Panc1 (cell line): ENCODE measurements around the gene CEP41. TPM values are rescaled to one million over a fixed set of nuclear protein-coding genes. Genes with fewer than 3 reads are reported as not detected.

Experiments used
- ATAC-seq: fragments of 200-7000 bp; cut with Tn5 transposase; 2 replicates; pipeline ENCODE4 v1.9.1; 2020; ENCODE audit warnings: mild to moderate bottlenecking, moderate library complexity
- BruUV-seq: library from RNA; stranded (reverse); fragments of 400-500 nt; replicated peaks from 2 replicates; lab custom pipeline; 2021; lab: Mats Ljungman, UMichigan
- CTCF ChIA-PET: fragments of 300-600 bp; sonication (Branson Sonifier 250); formaldehyde crosslinking; loops from one replicate; lab custom pipeline; 2022; ENCODE audit warnings: antibody characterized with exemption; lab: Charles Lee
- POLR2A ChIA-PET: fragments of 300-600 bp; sonication (Branson Sonifier 250); formaldehyde crosslinking; loops from one replicate; lab custom pipeline; 2022; ENCODE audit warnings: antibody characterized with exemption; lab: Charles Lee
- DNase-seq: peaks from one replicate; pipeline ENCODE4 v3.0.0-alpha.2; 2010; ENCODE audit warnings: low read depth, low spot score
- H3K27ac ChIP-seq: 2 replicates; pipeline ENCODE4 v1.5.1; 2011; ENCODE audit warnings: mild to moderate bottlenecking, low read length, inconsistent platforms
- H3K27me3 ChIP-seq: fragments of 200-500 bp; sonication (Bioruptor generic); 2 replicates; pipeline ENCODE4 v1.6.0; 2014; ENCODE audit warnings: low read length, inconsistent platforms; ENCODE audit not compliant: control insufficient read depth, insufficient read depth
- H3K36me3 ChIP-seq: fragments of 200-500 bp; sonication (Bioruptor generic); 2 replicates; pipeline ENCODE4 v1.5.1; 2014; ENCODE audit warnings: inconsistent platforms, mild to moderate bottlenecking, low read length, moderate library complexity; ENCODE audit not compliant: control insufficient read depth, insufficient read depth
- H3K4me1 ChIP-seq: 2 replicates; pipeline ENCODE4 v1.5.1; 2011; ENCODE audit warnings: inconsistent platforms, mild to moderate bottlenecking, low read length, moderate library complexity; ENCODE audit not compliant: control insufficient read depth, insufficient read depth
- H3K4me3 ChIP-seq, 2 experiments: 2 replicates each; pipeline ENCODE4 v1.5.1; 2011 to 2012; ENCODE audit warnings: low read depth in 2 of 2, low read length in 2 of 2, mild to moderate bottlenecking in 2 of 2, inconsistent platforms in 1 of 2, moderate library complexity in 1 of 2
- H3K9me3 ChIP-seq: fragments of 200-500 bp; sonication (Bioruptor generic); 2 replicates; pipeline ENCODE4 v1.5.1; 2014; ENCODE audit warnings: low read depth, mild to moderate bottlenecking, inconsistent platforms, low read length, moderate library complexity; ENCODE audit not compliant: control insufficient read depth, insufficient read depth
- POLR2AphosphoS5 ChIP-seq: IDR thresholded peaks from 2 replicates; pipeline ENCODE4 v1.6.1; 2012; ENCODE audit warnings: mild to moderate bottlenecking, low read depth, low read length, moderate library complexity
- SIN3A ChIP-seq: IDR thresholded peaks from 2 replicates; pipeline ENCODE4 v1.6.1; 2012; ENCODE audit warnings: low read depth, mild to moderate bottlenecking, low read length, moderate library complexity, borderline replicate concordance; ENCODE audit not compliant: insufficient read depth
- TCF7L2 ChIP-seq: IDR thresholded peaks from 2 replicates; pipeline ENCODE4 v1.6.1; 2011; ENCODE audit warnings: mild to moderate bottlenecking, low read depth, low read length, inconsistent platforms
- in situ Hi-C: cut with HindIII; loops from 2 replicates; pipeline ENCODE4 v1.10.0; 2016; ENCODE audit warnings: low sequenced_read_pairs, low pct_unique_long_range_greater_than_20kb
- intact Hi-C: fragments of 100-400 bp; cut with micrococcal nuclease; formaldehyde crosslinking; loops from one replicate; pipeline ENCODE4 v1.10.0; 2022; ENCODE audit not compliant: unreplicated experiment
- total RNA-seq: library from RNA; stranded (reverse); gene quantifications from one replicate; pipeline ENCODE4 v1.2.1, GENCODE V29; 2021; ENCODE audit not compliant: unreplicated experiment
- TF ChIP-seq, protein P1 (sequence below): fragments of 450-650 bp; IDR thresholded peaks from 2 replicates; pipeline ENCODE4 v1.5.1; 2017; ENCODE audit warnings: mild to moderate bottlenecking
- TF ChIP-seq, protein P2 (sequence below), 2 experiments: IDR thresholded peaks; 2 replicates each; pipeline ENCODE4 v1.6.1; 2011 to 2012; ENCODE audit warnings: low read depth in 2 of 2, control low read depth in 1 of 2, low read length in 1 of 2, mild to moderate bottlenecking in 1 of 2, moderate library complexity in 1 of 2; ENCODE audit not compliant: insufficient read depth in 1 of 2

The CEP41 gene
- total RNA-seq, 1 experiment from 2014 or later: 13.2 TPM

DNA sequence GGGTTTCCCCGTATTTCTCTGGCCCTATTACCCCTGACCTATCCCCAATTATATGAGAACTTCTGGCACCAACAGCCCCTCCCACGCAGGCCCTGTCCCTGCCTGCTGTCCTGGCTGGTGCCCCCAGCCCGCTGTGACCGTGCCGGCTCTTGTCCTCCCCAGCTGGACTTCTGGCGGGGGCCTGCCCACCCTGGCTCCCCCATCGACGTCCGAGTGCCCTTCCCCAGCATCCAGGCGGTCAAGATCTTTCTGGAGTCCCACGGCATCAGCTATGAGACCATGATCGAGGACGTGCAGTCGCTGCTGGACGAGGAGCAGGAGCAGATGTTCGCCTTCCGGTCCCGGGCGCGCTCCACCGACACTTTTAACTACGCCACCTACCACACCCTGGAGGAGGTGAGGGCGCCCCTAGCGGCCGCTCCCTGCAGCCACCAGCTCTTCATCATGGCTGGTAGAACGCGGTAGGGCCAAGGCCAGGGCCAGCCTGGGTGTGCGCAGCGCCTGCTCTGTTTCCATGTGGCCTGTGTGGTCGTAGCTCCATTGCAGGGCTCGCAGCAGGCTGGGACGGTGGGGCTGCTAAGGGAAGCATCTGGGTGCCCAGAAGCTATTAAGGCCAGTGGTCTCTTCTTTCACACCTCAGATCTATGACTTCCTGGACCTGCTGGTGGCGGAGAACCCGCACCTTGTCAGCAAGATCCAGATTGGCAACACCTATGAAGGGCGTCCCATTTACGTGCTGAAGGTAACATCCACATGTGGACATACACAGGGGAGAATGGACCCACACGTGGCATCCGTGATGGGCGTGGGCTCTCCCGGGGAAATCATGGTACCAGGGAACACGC, 59.1 kb downstream of the CEP41 start:
- ChIA-PET POLR2A (no interaction called here), CTCF (no interaction called here)
- no peak for ATAC-seq

DNA sequence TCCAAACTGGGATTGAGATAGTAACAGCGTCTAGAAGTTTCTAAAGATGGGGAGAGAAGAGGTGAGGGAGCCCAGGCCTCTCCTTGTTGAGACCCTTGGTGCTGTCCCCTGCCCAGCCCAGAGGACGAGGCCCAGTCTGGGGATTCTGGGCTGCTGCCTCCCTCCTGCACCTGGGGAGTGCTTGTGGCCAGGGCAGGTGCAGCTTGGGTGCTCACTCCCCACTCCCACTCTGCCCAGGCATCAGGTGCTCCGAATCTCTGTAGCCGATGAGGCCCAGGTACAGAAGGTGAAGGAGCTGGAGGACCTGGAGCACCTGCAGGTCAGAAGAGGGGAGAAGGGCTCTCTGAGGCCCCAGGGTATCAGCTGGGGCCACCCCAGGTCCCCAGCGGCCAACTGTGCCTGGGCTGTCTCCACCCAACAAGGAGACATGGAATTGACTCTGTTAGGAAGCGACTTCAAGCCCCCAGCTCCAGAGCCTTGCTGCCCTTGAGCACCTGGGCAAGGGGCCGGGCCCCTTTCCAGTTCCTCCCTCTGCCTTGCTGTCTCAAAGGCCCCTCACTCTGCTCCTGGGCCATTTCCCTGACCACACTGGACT, 59.9 kb downstream of the CEP41 start:
- intact Hi-C loops (loop anchor here (10.0 kb wide), 1 partner anchor 306 kb away; the partner anchor contains the start of gene KLHDC10), in situ Hi-C loops (no loop called here)
- Histone ChIP-seq H3K9me3 (no peaks in the 10 kb centered on the region), H3K4me3 (no peak overlapping the region), H3K4me1 (no peaks in the 10 kb centered on the region), H3K27me3 (no peaks in the 10 kb centered on the region), H3K36me3 (no peaks in the 10 kb centered on the region), H3K27ac (no peak overlapping the region)
- no peak for DNase-seq
- no peak for ATAC-seq
- POLR2A ChIA-PET: no interaction called here
- TF ChIP-seq TCF7L2 (no peak), POLR2AphosphoS5 (no peak), SIN3A (no peak)
- TF ChIP-seq, protein P1, sequence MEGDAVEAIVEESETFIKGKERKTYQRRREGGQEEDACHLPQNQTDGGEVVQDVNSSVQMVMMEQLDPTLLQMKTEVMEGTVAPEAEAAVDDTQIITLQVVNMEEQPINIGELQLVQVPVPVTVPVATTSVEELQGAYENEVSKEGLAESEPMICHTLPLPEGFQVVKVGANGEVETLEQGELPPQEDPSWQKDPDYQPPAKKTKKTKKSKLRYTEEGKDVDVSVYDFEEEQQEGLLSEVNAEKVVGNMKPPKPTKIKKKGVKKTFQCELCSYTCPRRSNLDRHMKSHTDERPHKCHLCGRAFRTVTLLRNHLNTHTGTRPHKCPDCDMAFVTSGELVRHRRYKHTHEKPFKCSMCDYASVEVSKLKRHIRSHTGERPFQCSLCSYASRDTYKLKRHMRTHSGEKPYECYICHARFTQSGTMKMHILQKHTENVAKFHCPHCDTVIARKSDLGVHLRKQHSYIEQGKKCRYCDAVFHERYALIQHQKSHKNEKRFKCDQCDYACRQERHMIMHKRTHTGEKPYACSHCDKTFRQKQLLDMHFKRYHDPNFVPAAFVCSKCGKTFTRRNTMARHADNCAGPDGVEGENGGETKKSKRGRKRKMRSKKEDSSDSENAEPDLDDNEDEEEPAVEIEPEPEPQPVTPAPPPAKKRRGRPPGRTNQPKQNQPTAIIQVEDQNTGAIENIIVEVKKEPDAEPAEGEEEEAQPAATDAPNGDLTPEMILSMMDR: no peak
- TF ChIP-seq, protein P2, sequence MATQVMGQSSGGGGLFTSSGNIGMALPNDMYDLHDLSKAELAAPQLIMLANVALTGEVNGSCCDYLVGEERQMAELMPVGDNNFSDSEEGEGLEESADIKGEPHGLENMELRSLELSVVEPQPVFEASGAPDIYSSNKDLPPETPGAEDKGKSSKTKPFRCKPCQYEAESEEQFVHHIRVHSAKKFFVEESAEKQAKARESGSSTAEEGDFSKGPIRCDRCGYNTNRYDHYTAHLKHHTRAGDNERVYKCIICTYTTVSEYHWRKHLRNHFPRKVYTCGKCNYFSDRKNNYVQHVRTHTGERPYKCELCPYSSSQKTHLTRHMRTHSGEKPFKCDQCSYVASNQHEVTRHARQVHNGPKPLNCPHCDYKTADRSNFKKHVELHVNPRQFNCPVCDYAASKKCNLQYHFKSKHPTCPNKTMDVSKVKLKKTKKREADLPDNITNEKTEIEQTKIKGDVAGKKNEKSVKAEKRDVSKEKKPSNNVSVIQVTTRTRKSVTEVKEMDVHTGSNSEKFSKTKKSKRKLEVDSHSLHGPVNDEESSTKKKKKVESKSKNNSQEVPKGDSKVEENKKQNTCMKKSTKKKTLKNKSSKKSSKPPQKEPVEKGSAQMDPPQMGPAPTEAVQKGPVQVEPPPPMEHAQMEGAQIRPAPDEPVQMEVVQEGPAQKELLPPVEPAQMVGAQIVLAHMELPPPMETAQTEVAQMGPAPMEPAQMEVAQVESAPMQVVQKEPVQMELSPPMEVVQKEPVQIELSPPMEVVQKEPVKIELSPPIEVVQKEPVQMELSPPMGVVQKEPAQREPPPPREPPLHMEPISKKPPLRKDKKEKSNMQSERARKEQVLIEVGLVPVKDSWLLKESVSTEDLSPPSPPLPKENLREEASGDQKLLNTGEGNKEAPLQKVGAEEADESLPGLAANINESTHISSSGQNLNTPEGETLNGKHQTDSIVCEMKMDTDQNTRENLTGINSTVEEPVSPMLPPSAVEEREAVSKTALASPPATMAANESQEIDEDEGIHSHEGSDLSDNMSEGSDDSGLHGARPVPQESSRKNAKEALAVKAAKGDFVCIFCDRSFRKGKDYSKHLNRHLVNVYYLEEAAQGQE (IDR thresholded peaks at IDR 0.05; ENCODE audit: insufficient read depth in 1 of 2, low read depth in 2 of 2, low read length in 1 of 2): no peak
- BruUV-seq: no TSS peak
- CTCF ChIA-PET: no interaction called here

More for the DNA sequence above, 59.1 kb downstream of the CEP41 start:
- Histone ChIP-seq H3K9me3 (no peaks in the 10 kb centered on the region), H3K27ac (no peak overlapping the region), H3K4me1 (no peaks in the 10 kb centered on the region), H3K36me3 (no peaks in the 10 kb centered on the region), H3K27me3 (no peaks in the 10 kb centered on the region), H3K4me3 (no peak overlapping the region)
- in situ Hi-C loops (no loop called here), intact Hi-C loops (loop anchor here (10.0 kb wide), 1 partner anchor 307 kb away; the partner anchor contains the start of gene KLHDC10)
- TF ChIP-seq TCF7L2 (no peak), SIN3A (no peak), POLR2AphosphoS5 (no peak)
- TF ChIP-seq, protein P1: no peak; the same call in 1 of the 2 replicates
- TF ChIP-seq, protein P2 (IDR thresholded peaks at IDR 0.05; ENCODE audit: insufficient read depth in 1 of 2, low read depth in 2 of 2, low read length in 1 of 2): no peak
- no TSS peak for BruUV-seq
- no peak for DNase-seq
